ENCODE results near the gene MCEMP1. TPM values are rescaled to one million over a fixed set of nuclear protein-coding genes. Genes with fewer than 3 reads are reported as not detected.

Gene MCEMP1
- total RNA-seq, 1 experiment from 2014 or later: not detected

GRCh38 chr19:7645163-7645562 is 31.7 kb upstream of the MCEMP1 start:
- Histone ChIP-seq H3K4me1 (ENCODE audit: control insufficient read depth, insufficient read depth, low read length) (no peaks in the 10 kb centered on the region), H3K36me3 (ENCODE audit: control insufficient read depth, insufficient read depth, low read length) (no peaks in the 10 kb centered on the region), H3K4me3 (ENCODE audit: low read depth in 2 of 2, low read length in 2 of 2) (no peak overlapping the region), H3K27me3 (ENCODE audit: control insufficient read depth, insufficient read depth, low read length) (no peaks in the 10 kb centered on the region), H3K9me3 (ENCODE audit: control insufficient read depth, insufficient read depth, low read depth, low read length) (no peaks in the 10 kb centered on the region), H3K27ac (ENCODE audit: low read length) (no peak overlapping the region)
- BruUV-seq (replicated peaks): no TSS peak
- ChIA-PET POLR2A (no interaction called here), CTCF (no interaction called here)
- in situ Hi-C loops (cut with HindIII; ENCODE audit: low pct_unique_long_range_greater_than_20kb, low sequenced_read_pairs) (no loop called here), intact Hi-C loops (cut with micrococcal nuclease; ENCODE audit: unreplicated experiment) (no loop called here)
- DNase-seq (ENCODE audit: low read depth, low spot score) (no peak), ATAC-seq (peak; percentile 42)
- TF ChIP-seq SIN3A (IDR thresholded peaks at IDR 0.05; ENCODE audit: borderline replicate concordance, insufficient read depth, low read depth, low read length) (no peak), REST (IDR thresholded peaks at IDR 0.05; ENCODE audit: insufficient read depth in 1 of 2, low read depth in 2 of 2, low read length in 1 of 2) (no peak), POLR2AphosphoS5 (IDR thresholded peaks at IDR 0.05; ENCODE audit: low read depth, low read length) (no peak), TCF7L2 (IDR thresholded peaks at IDR 0.05; ENCODE audit: low read depth, low read length) (no peak), CTCF (IDR thresholded peaks at IDR 0.05) (no peak)

GRCh38 chr19:7645656-7646425 is 31.0 kb upstream of the MCEMP1 start:
- TF ChIP-seq SIN3A (IDR thresholded peaks at IDR 0.05; ENCODE audit: borderline replicate concordance, insufficient read depth, low read depth, low read length) (no peak), TCF7L2 (IDR thresholded peaks at IDR 0.05; ENCODE audit: low read depth, low read length) (no peak), POLR2AphosphoS5 (IDR thresholded peaks at IDR 0.05; ENCODE audit: low read depth, low read length) (no peak), REST (IDR thresholded peaks at IDR 0.05; ENCODE audit: insufficient read depth in 1 of 2, low read depth in 2 of 2, low read length in 1 of 2) (no peak), CTCF (IDR thresholded peaks at IDR 0.05) (no peak)
- Histone ChIP-seq H3K27ac (ENCODE audit: low read length) (no peak overlapping the region), H3K36me3 (ENCODE audit: control insufficient read depth, insufficient read depth, low read length) (no peaks in the 10 kb centered on the region), H3K9me3 (ENCODE audit: control insufficient read depth, insufficient read depth, low read depth, low read length) (no peaks in the 10 kb centered on the region), H3K4me1 (ENCODE audit: control insufficient read depth, insufficient read depth, low read length) (no peaks in the 10 kb centered on the region), H3K27me3 (ENCODE audit: control insufficient read depth, insufficient read depth, low read length) (no peaks in the 10 kb centered on the region), H3K4me3 (ENCODE audit: low read depth in 2 of 2, low read length in 2 of 2) (no peak overlapping the region)
- in situ Hi-C loops (cut with HindIII; ENCODE audit: low pct_unique_long_range_greater_than_20kb, low sequenced_read_pairs) (no loop called here), intact Hi-C loops (cut with micrococcal nuclease; ENCODE audit: unreplicated experiment) (no loop called here)
- ATAC-seq (no peak; the same call in 1 of the 2 replicates), DNase-seq (ENCODE audit: low read depth, low spot score) (no peak)
- POLR2A ChIA-PET: no interaction called here
- BruUV-seq (replicated peaks): no TSS peak
- CTCF ChIA-PET: no interaction called here
